Panc1 (cell line): ENCODE results near the gene ACOXL. TPM values are rescaled to one million over a fixed set of nuclear protein-coding genes. Genes with fewer than 3 reads are reported as not detected.

ENCODE experiments used
- ATAC-seq: fragments of 200-7000 bp; cut with Tn5 transposase; 2 replicates; pipeline ENCODE4 v1.9.1; 2020; ENCODE audit warnings: mild to moderate bottlenecking, moderate library complexity
- BruUV-seq: library from RNA; stranded (reverse); fragments of 400-500 nt; replicated peaks from 2 replicates; lab custom pipeline; 2021; lab: Mats Ljungman, UMichigan
- CTCF ChIA-PET: fragments of 300-600 bp; sonication (Branson Sonifier 250); formaldehyde crosslinking; loops from one replicate; lab custom pipeline; 2022; ENCODE audit warnings: antibody characterized with exemption; lab: Charles Lee
- POLR2A ChIA-PET: fragments of 300-600 bp; sonication (Branson Sonifier 250); formaldehyde crosslinking; loops from one replicate; lab custom pipeline; 2022; ENCODE audit warnings: antibody characterized with exemption; lab: Charles Lee
- DNase-seq: peaks from one replicate; pipeline ENCODE4 v3.0.0-alpha.2; 2010; ENCODE audit warnings: low read depth, low spot score
- H3K27ac ChIP-seq: 2 replicates; pipeline ENCODE4 v1.5.1; 2011; ENCODE audit warnings: mild to moderate bottlenecking, low read length, inconsistent platforms
- H3K27me3 ChIP-seq: fragments of 200-500 bp; sonication (Bioruptor generic); 2 replicates; pipeline ENCODE4 v1.6.0; 2014; ENCODE audit warnings: low read length, inconsistent platforms; ENCODE audit not compliant: control insufficient read depth, insufficient read depth
- H3K36me3 ChIP-seq: fragments of 200-500 bp; sonication (Bioruptor generic); 2 replicates; pipeline ENCODE4 v1.5.1; 2014; ENCODE audit warnings: inconsistent platforms, mild to moderate bottlenecking, low read length, moderate library complexity; ENCODE audit not compliant: control insufficient read depth, insufficient read depth
- H3K4me1 ChIP-seq: 2 replicates; pipeline ENCODE4 v1.5.1; 2011; ENCODE audit warnings: inconsistent platforms, mild to moderate bottlenecking, low read length, moderate library complexity; ENCODE audit not compliant: control insufficient read depth, insufficient read depth
- H3K4me3 ChIP-seq, 2 experiments: 2 replicates each; pipeline ENCODE4 v1.5.1; 2011 to 2012; ENCODE audit warnings: low read depth in 2 of 2, low read length in 2 of 2, mild to moderate bottlenecking in 2 of 2, inconsistent platforms in 1 of 2, moderate library complexity in 1 of 2
- H3K9me3 ChIP-seq: fragments of 200-500 bp; sonication (Bioruptor generic); 2 replicates; pipeline ENCODE4 v1.5.1; 2014; ENCODE audit warnings: low read depth, mild to moderate bottlenecking, inconsistent platforms, low read length, moderate library complexity; ENCODE audit not compliant: control insufficient read depth, insufficient read depth
- CTCF ChIP-seq: fragments of 450-650 bp; IDR thresholded peaks from 2 replicates; pipeline ENCODE4 v1.5.1; 2017; ENCODE audit warnings: mild to moderate bottlenecking
- POLR2AphosphoS5 ChIP-seq: IDR thresholded peaks from 2 replicates; pipeline ENCODE4 v1.6.1; 2012; ENCODE audit warnings: mild to moderate bottlenecking, low read depth, low read length, moderate library complexity
- REST ChIP-seq, 2 experiments: IDR thresholded peaks; 2 replicates each; pipeline ENCODE4 v1.6.1; 2011 to 2012; ENCODE audit warnings: low read depth in 2 of 2, control low read depth in 1 of 2, low read length in 1 of 2, mild to moderate bottlenecking in 1 of 2, moderate library complexity in 1 of 2; ENCODE audit not compliant: insufficient read depth in 1 of 2
- SIN3A ChIP-seq: IDR thresholded peaks from 2 replicates; pipeline ENCODE4 v1.6.1; 2012; ENCODE audit warnings: low read depth, mild to moderate bottlenecking, low read length, moderate library complexity, borderline replicate concordance; ENCODE audit not compliant: insufficient read depth
- TCF7L2 ChIP-seq: IDR thresholded peaks from 2 replicates; pipeline ENCODE4 v1.6.1; 2011; ENCODE audit warnings: mild to moderate bottlenecking, low read depth, low read length, inconsistent platforms
- in situ Hi-C: cut with HindIII; loops from 2 replicates; pipeline ENCODE4 v1.10.0; 2016; ENCODE audit warnings: low sequenced_read_pairs, low pct_unique_long_range_greater_than_20kb
- intact Hi-C: fragments of 100-400 bp; cut with micrococcal nuclease; formaldehyde crosslinking; loops from one replicate; pipeline ENCODE4 v1.10.0; 2022; ENCODE audit not compliant: unreplicated experiment
- total RNA-seq: library from RNA; stranded (reverse); gene quantifications from one replicate; pipeline ENCODE4 v1.2.1, GENCODE V29; 2021; ENCODE audit not compliant: unreplicated experiment

Gene ACOXL
- total RNA-seq, 1 experiment from 2014 or later = 4.9 TPM

- Histone ChIP-seq H3K27me3 (no peaks in the 10 kb centered on the region; the same call in 1 of the 2 replicates), H3K4me1 (peaks cover 6% of the 10 kb centered on the region; the same call in 1 of the 2 replicates), H3K9me3 (no peaks in the 10 kb centered on the region), H3K27ac (no peak overlapping the region), H3K36me3 (no peaks in the 10 kb centered on the region), H3K4me3 (no peak overlapping the region)
- TF ChIP-seq REST (IDR thresholded peaks at IDR 0.05; ENCODE audit: insufficient read depth in 1 of 2, low read depth in 2 of 2, low read length in 1 of 2) = no peak
- no peak for TF ChIP-seq CTCF
- no peak for TF ChIP-seq SIN3A
- TF ChIP-seq TCF7L2 = no peak
- no peak for TF ChIP-seq POLR2AphosphoS5
- POLR2A ChIA-PET = no interaction called here
- in situ Hi-C loops (no loop called here), intact Hi-C loops (loop anchor here (5.0 kb wide), 1 partner anchor 302 kb away; no protein-coding TSS in a partner anchor)
- BruUV-seq = no TSS peak
- no peak for ATAC-seq
- CTCF ChIA-PET = no interaction called here
- DNase-seq = no peak
Observed at GRCh38 chr2:111113838-111114237, 381.5 kb downstream of the ACOXL start.

- no peaks in the 10 kb centered on the region; the same call in 1 of the 2 replicates for H3K36me3 ChIP-seq
- in situ Hi-C loops (no loop called here), intact Hi-C loops (no loop called here)
- no TSS peak for BruUV-seq
- H3K27me3 ChIP-seq = no peaks in the 10 kb centered on the region; the same call in 1 of the 2 replicates
- TF ChIP-seq CTCF = no peak
- no peak for TF ChIP-seq REST (IDR thresholded peaks at IDR 0.05; ENCODE audit: insufficient read depth in 1 of 2, low read depth in 2 of 2, low read length in 1 of 2)
- no peak for TF ChIP-seq TCF7L2
- TF ChIP-seq POLR2AphosphoS5 = no peak
- ATAC-seq (no peak), DNase-seq (no peak)
- no peak overlapping the region; a peak in 1 of 4 replicates for H3K4me3 ChIP-seq
- ChIA-PET POLR2A (interaction anchor here (0.6 kb wide), 2 partner anchors 19 to 583 kb away, joined by 4 to 7 read pairs; no protein-coding TSS in a partner anchor), CTCF (no interaction called here)
- H3K9me3 ChIP-seq = no peaks in the 10 kb centered on the region
- peaks cover 8% of the 10 kb centered on the region for H3K4me1 ChIP-seq
- no peak overlapping the region for H3K27ac ChIP-seq
Observed at GRCh38 chr2:111116011-111116746, 383.8 kb downstream of the ACOXL start.
